Erythroblast (primary cell): ENCODE data around the gene LY86.

ENCODE experiments used
- GATA1 ChIP-seq: IDR thresholded peaks from 2 replicates; pipeline ENCODE4 v1.6.1; 2011; ENCODE audit warnings: low read depth, mild to moderate bottlenecking, control low read depth, low read length, moderate library complexity
- POLR2A ChIP-seq: IDR thresholded peaks from 2 replicates; pipeline ENCODE4 v1.6.1; 2011; ENCODE audit warnings: mild to moderate bottlenecking, low read length

GRCh38 chr6:6619021-6619794 lies 30.7 kb downstream of the LY86 start:
- TF ChIP-seq POLR2A, result no peak
- no peak for TF ChIP-seq GATA1
